NB4 (cell line): ENCODE results near the gene TANC1.

Experiments
- MAX ChIP-seq: IDR thresholded peaks from 2 replicates; pipeline ENCODE4 v1.6.1; 2011; ENCODE audit warnings: low read depth, low read length
- TF ChIP-seq, protein P1 (sequence below): IDR thresholded peaks from one replicate; pipeline ENCODE4 v1.5.1; 2012; ENCODE audit warnings: low read depth, low read length

DNA sequence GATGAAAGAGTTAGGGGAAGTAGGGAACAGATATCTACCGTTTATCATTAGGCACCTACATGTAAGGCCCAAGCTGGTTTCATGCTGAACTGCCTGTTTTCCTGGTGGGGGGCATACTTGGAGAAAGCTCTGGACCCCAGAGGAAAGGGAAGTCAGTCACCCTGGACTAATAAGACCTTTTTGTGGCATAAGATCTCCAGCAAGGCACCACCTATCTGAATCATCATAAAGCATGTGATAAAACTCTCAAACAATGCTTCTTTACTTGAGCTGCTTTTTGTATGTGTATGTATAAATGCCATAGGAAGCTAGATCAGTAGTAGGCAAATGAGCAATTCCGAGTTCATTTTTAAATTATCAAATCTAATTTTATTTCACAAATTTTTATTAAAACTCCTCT, 104.8 kb downstream of the TANC1 start:
- TF ChIP-seq, protein P1, sequence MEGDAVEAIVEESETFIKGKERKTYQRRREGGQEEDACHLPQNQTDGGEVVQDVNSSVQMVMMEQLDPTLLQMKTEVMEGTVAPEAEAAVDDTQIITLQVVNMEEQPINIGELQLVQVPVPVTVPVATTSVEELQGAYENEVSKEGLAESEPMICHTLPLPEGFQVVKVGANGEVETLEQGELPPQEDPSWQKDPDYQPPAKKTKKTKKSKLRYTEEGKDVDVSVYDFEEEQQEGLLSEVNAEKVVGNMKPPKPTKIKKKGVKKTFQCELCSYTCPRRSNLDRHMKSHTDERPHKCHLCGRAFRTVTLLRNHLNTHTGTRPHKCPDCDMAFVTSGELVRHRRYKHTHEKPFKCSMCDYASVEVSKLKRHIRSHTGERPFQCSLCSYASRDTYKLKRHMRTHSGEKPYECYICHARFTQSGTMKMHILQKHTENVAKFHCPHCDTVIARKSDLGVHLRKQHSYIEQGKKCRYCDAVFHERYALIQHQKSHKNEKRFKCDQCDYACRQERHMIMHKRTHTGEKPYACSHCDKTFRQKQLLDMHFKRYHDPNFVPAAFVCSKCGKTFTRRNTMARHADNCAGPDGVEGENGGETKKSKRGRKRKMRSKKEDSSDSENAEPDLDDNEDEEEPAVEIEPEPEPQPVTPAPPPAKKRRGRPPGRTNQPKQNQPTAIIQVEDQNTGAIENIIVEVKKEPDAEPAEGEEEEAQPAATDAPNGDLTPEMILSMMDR: no peak
- no peak for TF ChIP-seq MAX
